SK-N-SH (cell line): ENCODE measurements around the gene TMCO6. TPM values are rescaled to one million over a fixed set of nuclear protein-coding genes. Genes with fewer than 3 reads are reported as not detected.

Experiments used
- CTCF ChIA-PET: fragments of 300-600, 350-600 bp; formaldehyde crosslinking; extraction: SDS; loops from one replicate; lab custom pipeline; 2021; lab: Yijun Ruan, JAX
- POLR2A ChIA-PET: fragments of 350-600 bp; sonication (Branson Sonifier 250); formaldehyde crosslinking; extraction: SDS; loops from one replicate; lab custom pipeline; 2020; ENCODE audit warnings: antibody characterized with exemption, inconsistent platforms; lab: Yijun Ruan, JAX
- DNase-seq: peaks from one replicate; pipeline ENCODE4 v3.0.0; 2012
- H2AFZ ChIP-seq: fragments of 200-600 bp; sonication (generic); 2 replicates; pipeline ENCODE4 v1.8.1; 2016; ENCODE audit warnings: antibody characterized with exemption, mild to moderate bottlenecking, low read depth
- H3F3A ChIP-seq: fragments of 200-600 bp; sonication (generic); replicated peaks from 2 replicates; pipeline ENCODE3; 2016; ENCODE audit warnings: antibody characterized with exemption, mild to moderate bottlenecking; ENCODE audit not compliant: insufficient read depth
- H3K27ac ChIP-seq, 2 experiments: fragments of 200-500 bp in 1 of 2; fragments of 200-600 bp in 1 of 2; sonication (Bioruptor generic) in 1 of 2; sonication (generic), shearing (Covaris generic) in 1 of 2; 2 replicates each; pipeline versions ENCODE4 v1.5.1 to v1.6.1; 2014 to 2016; ENCODE audit warnings: low read depth in 2 of 2, inconsistent platforms in 1 of 2, low read length in 1 of 2, mild to moderate bottlenecking in 1 of 2, mixed read lengths in 1 of 2
- H3K27me3 ChIP-seq: fragments of 200-600 bp; sonication (generic), shearing (Covaris generic); 2 replicates; pipeline ENCODE4 v1.6.1; 2016; ENCODE audit warnings: mixed run types; ENCODE audit not compliant: insufficient read depth
- H3K36me3 ChIP-seq, 2 experiments: fragments of 200-500 bp in 1 of 2; fragments of 200-600 bp in 1 of 2; sonication (Bioruptor generic) in 1 of 2; sonication (generic) in 1 of 2; replicated peaks in 1 of 2; 2 replicates each; pipeline versions ENCODE3 to v1.5.1; 2014 to 2016; ENCODE audit warnings: low read length in 1 of 2, mild to moderate bottlenecking in 1 of 2; ENCODE audit not compliant: insufficient read depth in 2 of 2, control insufficient read depth in 1 of 2
- H3K4me1 ChIP-seq, 2 experiments: fragments of 200-500 bp in 1 of 2; fragments of 200-600 bp in 1 of 2; sonication (Bioruptor generic) in 1 of 2; sonication (generic), shearing (Covaris generic) in 1 of 2; 2 replicates each; pipeline versions ENCODE4 v1.5.1 to v1.6.1; 2014 to 2016; ENCODE audit warnings: low read depth in 1 of 2, low read length in 1 of 2, mixed run types in 1 of 2; ENCODE audit not compliant: insufficient read depth in 2 of 2, control insufficient read depth in 1 of 2
- H3K4me2 ChIP-seq: fragments of 200-600 bp; sonication (generic), shearing (Covaris generic); 2 replicates; pipeline ENCODE4 v1.6.1; 2017; ENCODE audit warnings: mixed run types
- H3K4me3 ChIP-seq, 2 experiments: fragments of 200-500 bp in 1 of 2; fragments of 200-600 bp in 1 of 2; sonication (Bioruptor generic) in 1 of 2; sonication (generic), shearing (Covaris generic) in 1 of 2; 2 replicates each; pipeline versions ENCODE4 v1.5.1 to v1.8.1; 2014 to 2016; ENCODE audit warnings: low read depth in 2 of 2, inconsistent platforms in 1 of 2, low read length in 1 of 2, mild to moderate bottlenecking in 1 of 2, mixed read lengths in 1 of 2, moderate library complexity in 1 of 2
- H3K79me2 ChIP-seq: fragments of 200-600 bp; sonication (generic); 2 replicates; pipeline ENCODE4 v1.8.1; 2017; ENCODE audit warnings: mild to moderate bottlenecking; ENCODE audit not compliant: insufficient read depth
- H3K9ac ChIP-seq: fragments of 200-600 bp; sonication (generic); 2 replicates; pipeline ENCODE4 v1.6.1; 2017; ENCODE audit warnings: mixed run types
- H3K9me2 ChIP-seq: fragments of 200-600 bp; sonication (generic); 2 replicates; pipeline ENCODE4 v1.6.1; 2017; ENCODE audit warnings: mixed run types
- H3K9me3 ChIP-seq: fragments of 200-600 bp; sonication (generic); 2 replicates; pipeline ENCODE4 v1.6.1; 2017; ENCODE audit warnings: mixed run types, mild to moderate bottlenecking, moderate library complexity
- H4K20me1 ChIP-seq: fragments of 200-600 bp; sonication (generic); 2 replicates; pipeline ENCODE4 v1.6.1; 2017; ENCODE audit warnings: mild to moderate bottlenecking, mixed run types; ENCODE audit not compliant: insufficient read depth
- CHD2 ChIP-seq: fragments of 150-350 bp; IDR thresholded peaks from 2 replicates; pipeline ENCODE4 v1.6.1; 2018; ENCODE audit warnings: low read length; ENCODE audit not compliant: partially characterized antibody
- FOXJ3 ChIP-seq: sonication (generic); formaldehyde crosslinking; IDR thresholded peaks from 2 replicates; pipeline ENCODE4 v1.5.1; 2020; ENCODE audit warnings: mild to moderate bottlenecking, missing genetic modification reagents
- JUND ChIP-seq: IDR thresholded peaks from 2 replicates; pipeline ENCODE4 v1.4.0; 2012
- MAX ChIP-seq: IDR thresholded peaks from 2 replicates; pipeline ENCODE4 v1.4.0; 2012; ENCODE audit warnings: low read depth
- MXI1 ChIP-seq: IDR thresholded peaks from 2 replicates; pipeline ENCODE4 v1.6.1; 2012; ENCODE audit warnings: mild to moderate bottlenecking, low read depth, low read length, improper control_type of control experiment
- NFIC ChIP-seq: IDR thresholded peaks from 2 replicates; pipeline ENCODE4 v1.4.0; 2012; ENCODE audit warnings: borderline replicate concordance
- PBX3 ChIP-seq: IDR thresholded peaks from 2 replicates; pipeline ENCODE4; 2012
- RCOR1 ChIP-seq: fragments of 150-350 bp; IDR thresholded peaks from 2 replicates; pipeline ENCODE4 v1.6.1; 2017; ENCODE audit warnings: antibody characterized with exemption, low read length
- SIN3A ChIP-seq: IDR thresholded peaks from 2 replicates; pipeline ENCODE4 v1.6.1; 2012; ENCODE audit warnings: low read depth, mild to moderate bottlenecking, low read length, moderate library complexity, borderline replicate concordance
- SMC3 ChIP-seq: IDR thresholded peaks from 2 replicates; pipeline ENCODE4 v1.6.1; 2012; ENCODE audit warnings: low read depth, low read length, improper control_type of control experiment
- TCF12 ChIP-seq: IDR thresholded peaks from 2 replicates; pipeline ENCODE4 v1.4.0; 2012
- TEAD4 ChIP-seq: IDR thresholded peaks from 2 replicates; pipeline ENCODE4 v1.4.0; 2012; ENCODE audit warnings: mild to moderate bottlenecking, borderline replicate concordance; ENCODE audit not compliant: insufficient read depth
- YY1 ChIP-seq: IDR thresholded peaks from 2 replicates; pipeline ENCODE4 v1.4.0; 2012; ENCODE audit warnings: low read depth, mild to moderate bottlenecking
- WGBS: methylation state at CpG from one replicate; pipeline ENCODE4 v1.1.6; 2017; ENCODE audit warnings: low lambda C conversion rate; 5-methylcytosine and 5-hydroxymethylcytosine counted together
- polyA plus RNA-seq, 3 experiments: library from polyadenylated mRNA; depleted of rRNA; stranded (reverse); fragments of >200 nt; gene quantifications; 2 replicates each; pipeline ENCODE4 v1.2.3, GENCODE V29; 2012
- TF ChIP-seq, protein P1 (sequence below): fragments of 150-350 bp; IDR thresholded peaks from 2 replicates; pipeline ENCODE4 v1.6.1; 2016; ENCODE audit warnings: mild to moderate bottlenecking, low read depth, low read length
- TF ChIP-seq, protein P2 (sequence below): IDR thresholded peaks from 2 replicates; pipeline ENCODE4 v1.4.0; 2012; ENCODE audit warnings: low read depth, borderline replicate concordance

TMCO6 gene
- polyA plus RNA-seq, 1 of the 3 experiments (the other 2 are of a cell fraction): 27.7 TPM

DNA sequence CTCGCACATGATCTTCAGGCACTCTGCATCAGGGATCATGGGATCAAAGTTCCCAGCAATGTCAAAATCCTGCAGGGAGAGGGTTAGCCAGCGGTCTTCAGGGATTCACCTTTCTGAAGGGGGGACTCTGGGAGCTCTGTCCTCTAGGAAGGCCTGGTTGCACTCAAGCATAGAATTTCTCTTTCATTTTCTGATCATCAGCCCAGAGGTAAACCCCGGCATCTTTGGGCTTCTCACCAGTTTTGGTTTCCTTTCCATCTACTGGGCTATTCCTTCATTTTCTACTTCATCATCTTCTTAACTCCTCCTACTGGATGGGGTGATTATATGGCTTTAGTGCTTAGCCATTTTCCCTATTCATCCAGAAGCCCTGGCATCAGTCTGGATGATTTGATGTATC is 38.7 kb downstream of the TMCO6 start (continued):
- TF ChIP-seq, protein P1, sequence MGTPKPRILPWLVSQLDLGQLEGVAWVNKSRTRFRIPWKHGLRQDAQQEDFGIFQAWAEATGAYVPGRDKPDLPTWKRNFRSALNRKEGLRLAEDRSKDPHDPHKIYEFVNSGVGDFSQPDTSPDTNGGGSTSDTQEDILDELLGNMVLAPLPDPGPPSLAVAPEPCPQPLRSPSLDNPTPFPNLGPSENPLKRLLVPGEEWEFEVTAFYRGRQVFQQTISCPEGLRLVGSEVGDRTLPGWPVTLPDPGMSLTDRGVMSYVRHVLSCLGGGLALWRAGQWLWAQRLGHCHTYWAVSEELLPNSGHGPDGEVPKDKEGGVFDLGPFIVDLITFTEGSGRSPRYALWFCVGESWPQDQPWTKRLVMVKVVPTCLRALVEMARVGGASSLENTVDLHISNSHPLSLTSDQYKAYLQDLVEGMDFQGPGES: no peak
- no peak for TF ChIP-seq FOXJ3
- no peak for TF ChIP-seq SMC3
- TF ChIP-seq TCF12: no peak

- Histone ChIP-seq H3F3A (no peaks in the 10 kb centered on the region), H3K36me3 (peaks cover 34 to 72% of the 10 kb centered on the region in 2 experiments), H3K27ac (no peak overlapping the region), H4K20me1 (no peaks in the 10 kb centered on the region), H3K9me2 (no peaks in the 10 kb centered on the region), H3K4me3 (no peak overlapping the region), H2AFZ (no peak overlapping the region), H3K4me1 (no peaks in the 10 kb centered on the region), H3K27me3 (no peaks in the 10 kb centered on the region), H3K4me2 (no peak overlapping the region), H3K9ac (no peak overlapping the region), H3K79me2 (peaks cover 12% of the 10 kb centered on the region; the same call in 1 of the 2 replicates), H3K9me3 (no peaks in the 10 kb centered on the region)
- POLR2A ChIA-PET: no interaction called here
- 95% methylated on average over 7 of the region's 7 CpGs for WGBS
- no peak for DNase-seq
- CTCF ChIA-PET: interaction anchor here (1.0 kb wide), 1 partner anchor 41 kb away, joined by 3 read pairs; no protein-coding TSS in a partner anchor
- TF ChIP-seq FOXJ3 (no peak), YY1 (no peak), SIN3A (no peak), RCOR1 (no peak), PBX3 (no peak), MAX (no peak), JUND (no peak), CHD2 (no peak), TEAD4 (no peak), MXI1 (no peak), NFIC (no peak)
- TF ChIP-seq, protein P1: no peak
- TF ChIP-seq, protein P2, sequence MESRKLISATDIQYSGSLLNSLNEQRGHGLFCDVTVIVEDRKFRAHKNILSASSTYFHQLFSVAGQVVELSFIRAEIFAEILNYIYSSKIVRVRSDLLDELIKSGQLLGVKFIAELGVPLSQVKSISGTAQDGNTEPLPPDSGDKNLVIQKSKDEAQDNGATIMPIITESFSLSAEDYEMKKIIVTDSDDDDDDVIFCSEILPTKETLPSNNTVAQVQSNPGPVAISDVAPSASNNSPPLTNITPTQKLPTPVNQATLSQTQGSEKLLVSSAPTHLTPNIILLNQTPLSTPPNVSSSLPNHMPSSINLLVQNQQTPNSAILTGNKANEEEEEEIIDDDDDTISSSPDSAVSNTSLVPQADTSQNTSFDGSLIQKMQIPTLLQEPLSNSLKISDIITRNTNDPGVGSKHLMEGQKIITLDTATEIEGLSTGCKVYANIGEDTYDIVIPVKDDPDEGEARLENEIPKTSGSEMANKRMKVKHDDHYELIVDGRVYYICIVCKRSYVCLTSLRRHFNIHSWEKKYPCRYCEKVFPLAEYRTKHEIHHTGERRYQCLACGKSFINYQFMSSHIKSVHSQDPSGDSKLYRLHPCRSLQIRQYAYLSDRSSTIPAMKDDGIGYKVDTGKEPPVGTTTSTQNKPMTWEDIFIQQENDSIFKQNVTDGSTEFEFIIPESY: no peak
Measured at GRCh38 chr5:140678993-140679392, 39.7 kb downstream of the TMCO6 start.
